GM12873 (cell line): ENCODE results near the gene PPP1R16B.

ENCODE experiments used
- CTCF ChIP-seq: IDR thresholded peaks from 2 replicates; pipeline ENCODE4 v1.5.1; 2012; ENCODE audit warnings: low read depth, mild to moderate bottlenecking, moderate library complexity, low read length, control low read depth; ENCODE audit not compliant: insufficient read depth; ENCODE audit errors: missing control alignments

Gene PPP1R16B

DNA sequence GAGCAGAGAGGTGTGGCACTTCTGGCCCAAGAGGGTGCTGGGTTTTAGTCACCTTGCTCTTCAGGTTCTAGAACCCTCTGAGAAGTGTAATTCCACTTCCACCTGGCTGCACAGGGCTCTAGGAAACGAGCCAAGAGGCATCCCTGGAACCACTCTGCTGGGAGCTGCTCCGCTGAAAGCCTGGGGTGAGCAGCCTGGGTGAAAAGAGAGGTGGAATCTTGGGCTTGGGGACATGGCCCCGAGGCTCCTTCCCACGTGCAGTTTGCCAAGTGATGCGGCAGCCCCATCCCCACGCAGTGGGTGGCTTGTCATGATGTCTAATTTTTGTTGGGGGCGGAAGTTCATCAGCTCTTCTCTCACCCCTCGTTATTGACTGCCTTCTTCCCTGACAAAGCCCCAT is 32.8 kb downstream of the PPP1R16B start:
- no peak for TF ChIP-seq CTCF

GRCh38 chr20:38839563-38839962 is 34.1 kb downstream of the PPP1R16B start:
- TF ChIP-seq CTCF = no peak

DNA sequence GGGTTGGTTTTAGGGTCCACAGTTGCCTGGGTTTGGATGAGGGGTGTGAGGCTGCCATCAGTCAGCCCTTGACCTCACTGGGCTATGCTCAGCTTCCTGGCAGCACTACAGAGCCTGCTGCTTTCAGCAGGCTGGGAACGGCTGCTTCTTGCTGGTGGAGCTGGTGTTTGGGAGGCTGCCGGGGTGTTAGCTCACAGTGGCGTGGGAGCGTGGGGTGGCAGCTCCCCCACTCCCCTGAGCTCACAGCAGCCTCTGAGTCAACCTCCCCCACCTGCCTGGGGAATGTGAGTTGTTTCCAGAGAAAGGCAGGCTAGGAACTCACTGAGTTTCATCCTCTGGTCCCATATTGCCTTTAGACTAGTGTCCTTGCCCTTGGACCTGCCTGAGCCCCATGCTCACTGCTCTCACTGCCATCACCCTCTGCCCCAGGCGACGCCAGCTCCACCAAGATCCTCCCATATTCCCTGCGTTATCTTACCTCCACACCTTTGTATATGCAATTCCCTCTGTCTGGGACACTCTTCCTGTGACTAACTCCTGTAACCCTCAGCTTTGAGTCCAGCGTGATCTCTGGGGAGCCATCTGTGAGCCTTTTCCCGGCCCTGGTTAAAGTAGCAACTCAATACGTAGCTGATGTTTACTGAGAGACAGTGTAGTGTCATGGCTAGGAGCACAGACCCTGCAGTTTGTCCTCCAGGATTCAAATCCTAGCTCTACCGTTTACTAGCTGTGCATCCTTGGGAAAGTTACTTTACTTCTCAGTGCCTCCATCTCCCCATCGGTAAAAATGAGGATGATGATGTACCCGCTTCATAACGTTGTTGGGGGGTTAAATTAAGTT is 34.8 kb downstream of the PPP1R16B start:
- no peak for TF ChIP-seq CTCF

DNA sequence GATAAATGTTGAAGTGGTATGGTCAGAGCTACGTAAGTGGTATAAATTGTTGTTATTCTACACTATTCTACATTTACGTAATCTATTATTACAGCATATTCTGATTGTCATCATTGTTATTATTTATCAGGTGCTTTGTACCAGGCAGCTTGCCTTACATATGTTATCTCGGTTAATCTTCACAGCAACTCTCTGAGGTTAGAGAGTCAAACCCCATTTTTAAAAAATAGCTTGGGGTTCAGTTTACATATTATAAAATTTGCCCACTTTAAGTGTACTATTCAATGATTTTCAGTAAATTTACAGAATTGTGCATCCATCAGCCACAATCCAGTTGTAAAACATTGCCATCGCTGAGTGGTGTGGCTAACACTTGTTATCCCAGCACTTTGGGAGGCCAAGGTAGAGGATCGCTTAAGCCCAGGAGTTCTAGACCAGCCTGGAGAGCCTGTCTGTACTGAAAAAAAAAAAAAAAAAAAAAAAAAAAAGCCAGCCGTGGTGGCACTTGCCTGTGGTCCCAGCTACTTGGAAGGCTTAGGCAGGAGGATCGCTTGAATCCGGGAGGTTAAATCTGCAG is 35.5 kb downstream of the PPP1R16B start:
- TF ChIP-seq CTCF = no peak

- TF ChIP-seq CTCF = no peak
These were observed 36.1 kb downstream of the PPP1R16B start for GRCh38 chr20:38841570-38841969.

- no peak for TF ChIP-seq CTCF
These were observed 36.5 kb downstream of the PPP1R16B start for GRCh38 chr20:38842026-38842425.

DNA sequence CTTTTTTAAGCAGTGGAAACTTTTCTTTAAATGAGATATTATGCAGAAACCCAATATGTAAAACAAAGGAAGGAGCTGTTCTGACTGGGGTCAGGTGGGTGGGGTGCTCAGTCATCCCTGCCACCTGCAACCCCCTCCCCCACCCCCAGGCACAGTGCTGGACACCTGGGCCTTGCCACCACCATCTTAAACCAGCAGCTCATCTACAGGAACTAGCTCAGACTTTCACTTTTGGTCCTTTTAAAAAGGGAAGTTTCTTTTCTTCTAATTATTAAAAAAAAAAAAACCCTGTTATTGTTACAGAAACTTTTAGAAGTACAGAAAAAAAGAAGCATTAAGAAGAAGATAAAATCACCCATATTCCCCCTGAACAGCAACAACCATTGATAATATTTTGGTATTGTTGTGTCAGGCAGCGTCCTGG is 37.1 kb downstream of the PPP1R16B start:
- no peak for TF ChIP-seq CTCF
